ENCODE results near the gene TICAM1. TPM values are rescaled to one million over a fixed set of nuclear protein-coding genes. Genes with fewer than 3 reads are reported as not detected.

Gene TICAM1
- total and polyA plus RNA-seq, 2 of the 13 experiments (the other 11 are each of a cell fraction or from before 2014, with no cell fraction given), result 0.33 to 0.95 TPM

DNA sequence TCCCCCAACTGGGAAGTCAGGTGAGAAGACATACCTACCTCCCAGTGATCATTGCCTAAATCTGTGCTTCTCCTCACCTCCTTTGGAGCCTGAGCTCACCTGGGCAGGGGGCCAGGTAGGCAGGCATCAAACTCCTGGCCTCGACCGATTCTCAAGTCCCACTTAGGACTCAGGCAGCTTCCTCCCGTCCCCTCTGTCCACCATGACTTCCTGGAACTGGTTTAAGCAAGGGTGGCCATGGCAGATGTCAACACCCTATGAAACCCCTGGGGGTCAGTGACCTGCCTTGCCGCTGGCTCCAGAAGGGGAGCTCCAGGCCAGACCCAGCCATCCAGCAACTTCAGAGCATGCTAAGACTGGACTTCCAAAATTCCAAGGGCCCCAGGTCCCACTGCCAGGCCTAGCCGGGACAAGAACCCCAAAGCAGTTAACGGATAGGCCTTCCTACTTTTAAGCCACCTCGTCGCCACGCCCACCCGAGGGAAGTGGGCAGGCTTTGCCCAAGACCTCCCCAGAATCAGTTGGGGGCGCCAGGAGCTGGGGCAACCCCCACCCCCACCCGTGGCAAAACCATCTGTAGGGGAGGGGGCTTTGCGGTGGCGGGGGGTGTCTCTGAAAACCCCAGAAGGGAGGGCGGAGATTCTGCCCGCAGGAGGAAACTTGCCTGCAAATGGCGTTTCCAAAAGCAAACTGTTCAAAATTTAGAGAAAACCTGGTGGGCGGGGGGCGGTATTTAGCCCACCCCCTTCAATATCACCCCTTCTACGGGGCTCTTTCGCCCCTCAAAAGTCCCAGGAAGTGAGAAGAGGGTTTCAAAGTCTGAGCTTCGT lies 35.3 kb upstream of the TICAM1 start:
- H3K27me3 ChIP-seq (ENCODE audit: control insufficient read depth in 1 of 2, insufficient read depth in 2 of 2, low read length in 2 of 2), result no peaks in the 10 kb centered on the region; a peak in 1 of 5 replicates
- peaks cover 28% of the 10 kb centered on the region for H3K79me2 ChIP-seq (ENCODE audit: insufficient read depth, low read length)
- intact Hi-C loops (cut with micrococcal nuclease; ENCODE audit: unreplicated experiment) (no loop called here), in situ Hi-C loops (cut with HindIII; ENCODE audit: extremely low pct_ligation_motif_present, low pct_unique_long_range_greater_than_20kb) (no loop called here)
- DNase-seq (ENCODE audit: low spot score) (peak; percentile 34), FAIRE-seq (no peak), ATAC-seq (peak; percentile 32)
- CTCF ChIA-PET (ENCODE audit: low intra/inter-chr PET ratio, low total read pairs), result no interaction called here
- H2AFZ ChIP-seq (ENCODE audit: low read length), result no peak overlapping the region
- TSS peak; percentile 87 for BruUV-seq (replicated peaks)
- peak overlapping the region; percentile 80 for H3K9ac ChIP-seq (ENCODE audit: insufficient read depth, low read depth, low read length)
- H3K36me3 ChIP-seq (replicated peaks in 1 of 2; ENCODE audit: control insufficient read depth in 1 of 2, insufficient read depth in 2 of 2, low read length in 2 of 2), result peaks cover 0 to 3% of the 10 kb centered on the region in 2 experiments; a peak in 1 of 5 replicates
- peaks cover 53% of the 10 kb centered on the region for H3K4me1 ChIP-seq (ENCODE audit: insufficient read depth, low read length)
- POLR2A ChIA-PET, result interaction anchor here (0.7 to 1.9 kb wide), 9 partner anchors 10 to 102 kb away, joined by 3 to 8 read pairs (median 6); partner anchors contain the start of genes FEM1A and KDM4B
- under 1% methylated on average over 19 of the region's 22 CpGs for WGBS (ENCODE audit: low lambda C conversion rate)
- no peaks in the 10 kb centered on the region for H3K9me3 ChIP-seq (ENCODE audit: low read length)
- H3K4me3 ChIP-seq (replicated peaks in 1 of 3; ENCODE audit: insufficient read depth in 1 of 3, low read depth in 2 of 3, low read length in 3 of 3), result peak overlapping the region; percentile 83 to 99 (median 87)
- peak overlapping the region; percentile 96 for H3K4me2 ChIP-seq (ENCODE audit: low read depth, low read length)
- H3K27ac ChIP-seq (ENCODE audit: extremely low read length, insufficient read depth, low read length), result peak overlapping the region; percentile 70
- peaks cover 15% of the 10 kb centered on the region; the same call in 1 of the 2 replicates for H4K20me1 ChIP-seq (ENCODE audit: insufficient read depth, low read length)
- no peak for TF ChIP-seq TAF15 (IDR thresholded peaks at IDR 0.05; ENCODE audit: low read depth, low read length, poor library complexity, severe bottlenecking)
- TF ChIP-seq KDM5A (IDR thresholded peaks at IDR 0.05; ENCODE audit: borderline replicate concordance, low read length), result 0 out of 2 replicates have a peak, but pooled peaks have one; percentile 50
- no peak; the same call in 1 of the 2 replicates for TF ChIP-seq ZFP41 (CRISPR knock-in tag; IDR thresholded peaks at IDR 0.05; ENCODE audit: borderline replicate concordance)
- TF ChIP-seq, protein P1, sequence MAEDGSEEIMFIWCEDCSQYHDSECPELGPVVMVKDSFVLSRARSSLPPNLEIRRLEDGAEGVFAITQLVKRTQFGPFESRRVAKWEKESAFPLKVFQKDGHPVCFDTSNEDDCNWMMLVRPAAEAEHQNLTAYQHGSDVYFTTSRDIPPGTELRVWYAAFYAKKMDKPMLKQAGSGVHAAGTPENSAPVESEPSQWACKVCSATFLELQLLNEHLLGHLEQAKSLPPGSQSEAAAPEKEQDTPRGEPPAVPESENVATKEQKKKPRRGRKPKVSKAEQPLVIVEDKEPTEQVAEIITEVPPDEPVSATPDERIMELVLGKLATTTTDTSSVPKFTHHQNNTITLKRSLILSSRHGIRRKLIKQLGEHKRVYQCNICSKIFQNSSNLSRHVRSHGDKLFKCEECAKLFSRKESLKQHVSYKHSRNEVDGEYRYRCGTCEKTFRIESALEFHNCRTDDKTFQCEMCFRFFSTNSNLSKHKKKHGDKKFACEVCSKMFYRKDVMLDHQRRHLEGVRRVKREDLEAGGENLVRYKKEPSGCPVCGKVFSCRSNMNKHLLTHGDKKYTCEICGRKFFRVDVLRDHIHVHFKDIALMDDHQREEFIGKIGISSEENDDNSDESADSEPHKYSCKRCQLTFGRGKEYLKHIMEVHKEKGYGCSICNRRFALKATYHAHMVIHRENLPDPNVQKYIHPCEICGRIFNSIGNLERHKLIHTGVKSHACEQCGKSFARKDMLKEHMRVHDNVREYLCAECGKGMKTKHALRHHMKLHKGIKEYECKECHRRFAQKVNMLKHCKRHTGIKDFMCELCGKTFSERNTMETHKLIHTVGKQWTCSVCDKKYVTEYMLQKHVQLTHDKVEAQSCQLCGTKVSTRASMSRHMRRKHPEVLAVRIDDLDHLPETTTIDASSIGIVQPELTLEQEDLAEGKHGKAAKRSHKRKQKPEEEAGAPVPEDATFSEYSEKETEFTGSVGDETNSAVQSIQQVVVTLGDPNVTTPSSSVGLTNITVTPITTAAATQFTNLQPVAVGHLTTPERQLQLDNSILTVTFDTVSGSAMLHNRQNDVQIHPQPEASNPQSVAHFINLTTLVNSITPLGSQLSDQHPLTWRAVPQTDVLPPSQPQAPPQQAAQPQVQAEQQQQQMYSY (CRISPR knock-in tag; IDR thresholded peaks at IDR 0.05), result no peak
- TF ChIP-seq, protein P2, sequence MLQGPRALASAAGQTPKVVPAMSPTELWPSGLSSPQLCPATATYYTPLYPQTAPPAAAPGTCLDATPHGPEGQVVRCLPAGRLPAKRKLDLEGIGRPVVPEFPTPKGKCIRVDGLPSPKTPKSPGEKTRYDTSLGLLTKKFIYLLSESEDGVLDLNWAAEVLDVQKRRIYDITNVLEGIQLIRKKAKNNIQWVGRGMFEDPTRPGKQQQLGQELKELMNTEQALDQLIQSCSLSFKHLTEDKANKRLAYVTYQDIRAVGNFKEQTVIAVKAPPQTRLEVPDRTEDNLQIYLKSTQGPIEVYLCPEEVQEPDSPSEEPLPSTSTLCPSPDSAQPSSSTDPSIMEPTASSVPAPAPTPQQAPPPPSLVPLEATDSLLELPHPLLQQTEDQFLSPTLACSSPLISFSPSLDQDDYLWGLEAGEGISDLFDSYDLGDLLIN (CRISPR knock-in tag; IDR thresholded peaks at IDR 0.05; ENCODE audit: borderline replicate concordance), result no peak; the same call in 1 of the 2 replicates
- peak; percentile 48 for TF ChIP-seq NR2F6 (IDR thresholded peaks at IDR 0.05)
- peak; percentile 45; the same call in 1 of the 2 replicates for TF ChIP-seq NR2F6 (CRISPR knock-in tag; IDR thresholded peaks at IDR 0.05)
- peak; percentile 29; the same call in 1 of the 2 replicates for TF ChIP-seq GABPB1 (CRISPR knock-in tag; IDR thresholded peaks at IDR 0.05)
- peak; percentile 56; the same call in 1 of the 2 replicates for TF ChIP-seq RXRB (CRISPR knock-in tag; IDR thresholded peaks at IDR 0.05; ENCODE audit: borderline replicate concordance)
- TF ChIP-seq, protein P3, sequence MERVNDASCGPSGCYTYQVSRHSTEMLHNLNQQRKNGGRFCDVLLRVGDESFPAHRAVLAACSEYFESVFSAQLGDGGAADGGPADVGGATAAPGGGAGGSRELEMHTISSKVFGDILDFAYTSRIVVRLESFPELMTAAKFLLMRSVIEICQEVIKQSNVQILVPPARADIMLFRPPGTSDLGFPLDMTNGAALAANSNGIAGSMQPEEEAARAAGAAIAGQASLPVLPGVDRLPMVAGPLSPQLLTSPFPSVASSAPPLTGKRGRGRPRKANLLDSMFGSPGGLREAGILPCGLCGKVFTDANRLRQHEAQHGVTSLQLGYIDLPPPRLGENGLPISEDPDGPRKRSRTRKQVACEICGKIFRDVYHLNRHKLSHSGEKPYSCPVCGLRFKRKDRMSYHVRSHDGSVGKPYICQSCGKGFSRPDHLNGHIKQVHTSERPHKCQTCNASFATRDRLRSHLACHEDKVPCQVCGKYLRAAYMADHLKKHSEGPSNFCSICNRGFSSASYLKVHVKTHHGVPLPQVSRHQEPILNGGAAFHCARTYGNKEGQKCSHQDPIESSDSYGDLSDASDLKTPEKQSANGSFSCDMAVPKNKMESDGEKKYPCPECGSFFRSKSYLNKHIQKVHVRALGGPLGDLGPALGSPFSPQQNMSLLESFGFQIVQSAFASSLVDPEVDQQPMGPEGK (CRISPR knock-in tag; IDR thresholded peaks at IDR 0.05), result peak; percentile 79
- no peak for TF ChIP-seq CAMTA2 (CRISPR knock-in tag; IDR thresholded peaks at IDR 0.05; ENCODE audit: borderline replicate concordance)
- TF ChIP-seq RFX1 (IDR thresholded peaks at IDR 0.05), result no peak
- TF ChIP-seq KDM4B (CRISPR knock-in tag; IDR thresholded peaks at IDR 0.05), result no peak
- TF ChIP-seq ISX (CRISPR knock-in tag; conservative IDR thresholded peaks at IDR 0.05), result no peak
- TF ChIP-seq RAD51 (IDR thresholded peaks at IDR 0.05; ENCODE audit: borderline replicate concordance), result no peak

All from HepG2 (cell line).